Measurements from ENCODE around the gene MALAT1.
A peak's percentile ranks its signal among the peaks of the same experiment; 100 is the strongest.
"Not testable (repeated sequence)": the region's sequence is repeated elsewhere in the genome, so short reads cannot be mapped to it uniquely, and the experiment has no call there.

The MALAT1 gene

GRCh38 chr11:65471447-65471891 lies 27.4 kb upstream of the MALAT1 start:
- Histone ChIP-seq H3K36me3 (ENCODE audit: control insufficient read depth, insufficient read depth, low read length) (no peaks in the 10 kb centered on the region), H3K27me3 (ENCODE audit: control insufficient read depth, insufficient read depth, low read length) (no peaks in the 10 kb centered on the region), H3K4me3 (ENCODE audit: low read length) (peak overlapping the region; percentile 54), H3K9ac (ENCODE audit: low read length) (peak overlapping the region; percentile 79), H3K27ac (ENCODE audit: low read depth, low read length) (peak overlapping the region; percentile 98), H3K4me1 (ENCODE audit: control insufficient read depth, insufficient read depth, low read length) (peaks cover 13% of the 10 kb centered on the region)

DNA sequence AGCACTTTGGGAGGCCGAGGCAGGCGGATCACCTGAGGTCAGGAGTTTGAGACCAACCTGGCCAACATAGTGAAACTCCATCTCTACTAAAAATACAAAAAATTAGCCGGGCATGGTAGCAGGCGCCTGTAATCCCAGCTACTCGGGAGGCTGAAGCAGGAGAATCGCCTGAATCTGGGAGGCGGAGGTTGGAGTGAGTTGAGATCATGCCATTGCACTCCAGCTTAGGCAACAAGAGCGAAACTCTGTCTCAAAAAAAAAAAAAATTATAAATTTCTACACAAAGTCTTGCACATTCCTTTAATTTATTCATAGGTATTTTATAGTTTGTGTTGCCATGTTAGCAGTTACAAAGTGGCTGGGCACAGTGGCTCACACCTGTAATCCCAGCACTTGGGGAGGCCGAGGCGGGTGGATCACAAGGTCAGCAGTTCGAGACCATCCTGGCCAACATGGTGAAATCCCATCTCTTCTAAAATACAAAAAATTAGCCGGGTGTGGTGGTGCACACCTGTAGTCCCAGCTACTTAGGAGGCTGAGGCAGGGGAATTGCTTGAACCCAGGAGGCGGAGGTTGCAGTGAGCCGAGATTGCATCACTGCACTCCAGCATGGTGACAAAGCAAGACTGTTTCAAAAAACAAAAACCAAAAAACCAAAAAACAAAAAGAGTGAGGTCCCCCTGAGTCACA lies 26.1 kb upstream of the MALAT1 start:
- H3K27me3 ChIP-seq (ENCODE audit: control insufficient read depth, insufficient read depth, low read length); H3K9ac ChIP-seq (ENCODE audit: low read length); H3K4me3 ChIP-seq (ENCODE audit: low read length); H3K36me3 ChIP-seq (ENCODE audit: control insufficient read depth, insufficient read depth, low read length): not testable (repeated sequence)
- peak overlapping the region; percentile 98 for H3K27ac ChIP-seq (ENCODE audit: low read depth, low read length)
- peaks cover 16% of the 10 kb centered on the region for H3K4me1 ChIP-seq (ENCODE audit: control insufficient read depth, insufficient read depth, low read length)

- Histone ChIP-seq H3K27ac (ENCODE audit: low read depth, low read length) (peak overlapping the region; percentile 98), H3K9ac (ENCODE audit: low read length) (no peak overlapping the region), H3K4me1 (ENCODE audit: control insufficient read depth, insufficient read depth, low read length) (peaks cover 22% of the 10 kb centered on the region)
Measured at GRCh38 chr11:65473278-65473860, 25.5 kb upstream of the MALAT1 start.

DNA sequence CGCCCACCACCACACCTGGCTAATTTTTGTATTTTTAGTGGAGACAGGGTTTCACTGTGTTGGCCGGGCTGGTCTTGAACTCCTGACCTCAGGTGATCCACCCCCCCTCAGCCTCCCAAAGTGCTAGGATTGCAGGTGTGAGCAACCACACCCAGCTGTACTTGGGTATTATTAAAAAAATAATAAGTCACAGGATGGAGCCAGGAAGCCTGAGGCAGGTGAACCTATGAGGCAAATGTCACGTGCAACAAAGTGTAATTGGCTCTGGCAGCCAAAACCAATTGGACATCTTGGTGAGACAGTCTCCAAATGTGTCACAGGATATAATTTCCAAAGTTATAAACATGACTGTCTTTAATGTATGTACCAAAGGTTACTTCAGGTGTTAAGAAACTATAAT lies 24.0 kb upstream of the MALAT1 start:
- no peak overlapping the region for H3K9ac ChIP-seq (ENCODE audit: low read length)
- no peaks in the 10 kb centered on the region for H3K36me3 ChIP-seq (ENCODE audit: control insufficient read depth, insufficient read depth, low read length)
- H3K4me3 ChIP-seq (ENCODE audit: low read length), result no peak overlapping the region
- peaks cover 34% of the 10 kb centered on the region for H3K4me1 ChIP-seq (ENCODE audit: control insufficient read depth, insufficient read depth, low read length)
- H3K27me3 ChIP-seq (ENCODE audit: control insufficient read depth, insufficient read depth, low read length), result no peaks in the 10 kb centered on the region
- H3K27ac ChIP-seq (ENCODE audit: low read depth, low read length), result no peak overlapping the region

More at GRCh38 chr11:65473278-65473860, 25.5 kb upstream of the MALAT1 start:
- Histone ChIP-seq H3K27me3 (ENCODE audit: control insufficient read depth, insufficient read depth, low read length) (no peaks in the 10 kb centered on the region), H3K4me3 (ENCODE audit: low read length) (no peak overlapping the region), H3K36me3 (ENCODE audit: control insufficient read depth, insufficient read depth, low read length) (no peaks in the 10 kb centered on the region)

DNA sequence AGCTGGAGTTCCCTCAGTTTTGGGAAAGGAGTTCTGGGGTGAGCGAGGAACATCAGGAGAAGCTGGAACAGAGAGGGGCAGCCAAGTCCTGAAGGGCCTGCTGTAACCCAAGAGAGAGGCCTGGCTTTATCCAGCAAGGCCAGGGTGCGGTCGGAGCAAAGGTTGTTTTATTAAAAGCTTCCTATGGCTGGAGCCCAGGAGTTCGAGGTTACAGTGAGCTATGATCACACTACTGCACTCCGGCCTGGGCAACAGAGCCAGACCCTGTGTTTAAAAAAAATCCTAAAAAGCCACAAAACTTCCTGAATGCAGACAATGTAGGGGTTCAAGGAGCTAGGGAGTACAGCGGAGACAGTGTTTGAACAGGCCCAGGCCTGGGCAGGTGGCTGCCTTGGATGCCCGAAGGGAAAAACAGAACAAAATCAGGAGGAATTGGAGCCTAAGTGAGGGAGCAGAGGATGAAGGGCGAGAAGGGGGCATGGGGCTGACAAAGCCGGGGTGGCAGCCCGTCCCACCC lies 22.2 kb upstream of the MALAT1 start:
- Histone ChIP-seq H3K4me1 (ENCODE audit: control insufficient read depth, insufficient read depth, low read length) (peaks cover 30% of the 10 kb centered on the region), H3K36me3 (ENCODE audit: control insufficient read depth, insufficient read depth, low read length) (no peaks in the 10 kb centered on the region), H3K27ac (ENCODE audit: low read depth, low read length) (peak overlapping the region; percentile 100), H3K9ac (ENCODE audit: low read length) (peak overlapping the region; percentile 92), H3K27me3 (ENCODE audit: control insufficient read depth, insufficient read depth, low read length) (no peaks in the 10 kb centered on the region), H3K4me3 (ENCODE audit: low read length) (peak overlapping the region; percentile 83)

DNA sequence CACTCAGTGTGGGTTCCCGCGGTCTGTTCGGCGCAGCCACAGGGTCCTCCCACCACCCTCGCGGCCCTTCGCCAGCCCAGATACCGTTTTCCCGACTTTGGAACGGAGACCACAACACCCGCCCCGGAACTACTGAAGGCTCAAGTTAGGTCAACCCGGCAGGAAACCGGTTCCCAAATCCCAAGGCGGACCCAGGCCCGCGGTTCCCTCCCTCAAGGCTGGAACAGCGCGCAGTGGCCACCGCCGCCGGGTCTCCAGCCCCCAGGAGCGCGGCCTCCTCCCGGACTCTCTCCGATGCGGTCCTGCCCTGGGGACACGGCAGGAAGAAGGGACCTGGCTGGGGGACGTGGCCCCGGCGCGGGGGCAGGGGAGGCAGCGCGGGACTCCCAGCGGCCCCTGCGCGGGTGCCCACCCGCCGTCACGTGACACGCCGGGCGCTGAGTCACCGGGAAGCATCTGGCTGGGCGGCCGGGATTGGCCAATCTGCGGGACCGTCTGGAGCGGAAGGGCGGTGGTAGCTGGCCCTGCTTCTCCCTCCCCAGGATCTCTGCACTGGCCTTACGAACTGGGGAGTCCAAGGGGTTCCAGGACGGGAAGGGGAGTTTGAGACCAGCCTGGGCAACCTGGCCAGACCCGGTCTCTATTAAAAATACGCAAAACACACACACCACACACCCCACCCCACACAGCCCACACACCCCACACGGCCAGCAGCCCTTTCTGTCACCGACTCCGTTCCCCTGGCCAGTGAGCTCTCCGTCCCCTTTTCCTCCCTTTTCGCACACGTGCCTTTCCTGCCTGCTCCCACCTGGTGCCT lies 21.5 kb upstream of the MALAT1 start:
- H3K9ac ChIP-seq (ENCODE audit: low read length), result peak overlapping the region; percentile 97
- peak overlapping the region; percentile 83 for H3K4me3 ChIP-seq (ENCODE audit: low read length)
- peaks cover 27% of the 10 kb centered on the region for H3K4me1 ChIP-seq (ENCODE audit: control insufficient read depth, insufficient read depth, low read length)
- H3K27me3 ChIP-seq (ENCODE audit: control insufficient read depth, insufficient read depth, low read length), result no peaks in the 10 kb centered on the region
- H3K36me3 ChIP-seq (ENCODE audit: control insufficient read depth, insufficient read depth, low read length), result no peaks in the 10 kb centered on the region
- peak overlapping the region; percentile 100 for H3K27ac ChIP-seq (ENCODE audit: low read depth, low read length)

GRCh38 chr11:65478388-65479183 lies 20.3 kb upstream of the MALAT1 start:
- Histone ChIP-seq H3K36me3 (ENCODE audit: control insufficient read depth, insufficient read depth, low read length) (no peaks in the 10 kb centered on the region), H3K27me3 (ENCODE audit: control insufficient read depth, insufficient read depth, low read length) (no peaks in the 10 kb centered on the region), H3K27ac (ENCODE audit: low read depth, low read length) (peak overlapping the region; percentile 100), H3K4me3 (ENCODE audit: low read length) (peak overlapping the region; percentile 52), H3K4me1 (ENCODE audit: control insufficient read depth, insufficient read depth, low read length) (peaks cover 27% of the 10 kb centered on the region), H3K9ac (ENCODE audit: low read length) (peak overlapping the region; percentile 42)

DNA sequence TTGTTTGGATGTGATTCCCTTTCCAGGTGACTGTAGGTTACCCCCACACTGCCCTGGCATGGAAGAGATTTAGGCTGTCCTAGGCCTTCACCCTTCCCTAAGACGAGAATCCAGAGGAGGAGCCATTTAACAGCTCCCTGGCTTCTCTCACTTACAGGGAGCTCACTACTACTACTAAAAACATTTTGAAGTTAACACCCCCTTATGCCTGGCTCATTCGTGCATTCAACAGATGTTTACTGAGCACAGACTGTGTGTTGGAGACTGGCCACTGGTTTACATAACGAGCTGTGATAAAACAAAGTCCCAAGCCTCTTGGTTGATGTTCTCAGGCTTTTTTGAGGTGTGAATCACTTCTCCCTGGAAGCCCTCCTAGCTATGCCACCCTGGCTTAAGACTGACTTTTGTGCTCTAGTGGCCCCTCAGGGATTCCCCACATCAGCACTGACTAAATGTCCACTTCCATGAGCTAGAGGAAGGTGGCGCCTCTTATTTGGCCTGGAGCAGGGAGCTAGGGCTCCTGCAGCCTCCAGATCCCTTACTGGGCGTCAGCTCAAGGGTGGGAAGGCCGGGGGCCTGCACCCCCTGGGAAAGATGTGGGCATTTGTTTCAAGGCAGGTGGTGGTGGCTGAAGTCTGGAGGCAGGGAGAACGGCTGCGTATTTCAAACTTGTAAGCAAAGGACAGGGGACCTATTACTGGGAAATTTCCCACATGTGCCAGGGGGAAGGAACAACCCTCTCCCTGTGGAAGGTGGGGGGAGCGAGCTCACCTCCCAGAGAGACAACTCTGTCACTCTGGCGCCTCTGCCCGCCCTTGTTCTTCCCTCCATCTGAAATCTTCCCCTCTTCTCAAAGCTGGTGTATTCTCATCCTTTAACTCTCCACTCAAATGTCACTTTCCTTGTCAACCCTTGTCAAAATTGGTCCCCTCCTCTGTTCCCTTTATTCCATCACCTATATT lies 19.4 kb upstream of the MALAT1 start:
- Histone ChIP-seq H3K27ac (ENCODE audit: low read depth, low read length) (peak overlapping the region; percentile 100), H3K27me3 (ENCODE audit: control insufficient read depth, insufficient read depth, low read length) (no peaks in the 10 kb centered on the region), H3K4me3 (ENCODE audit: low read length) (peak overlapping the region; percentile 52), H3K36me3 (ENCODE audit: control insufficient read depth, insufficient read depth, low read length) (no peaks in the 10 kb centered on the region), H3K9ac (ENCODE audit: low read length) (peak overlapping the region; percentile 42), H3K4me1 (ENCODE audit: control insufficient read depth, insufficient read depth, low read length) (peaks cover 27% of the 10 kb centered on the region)

DNA sequence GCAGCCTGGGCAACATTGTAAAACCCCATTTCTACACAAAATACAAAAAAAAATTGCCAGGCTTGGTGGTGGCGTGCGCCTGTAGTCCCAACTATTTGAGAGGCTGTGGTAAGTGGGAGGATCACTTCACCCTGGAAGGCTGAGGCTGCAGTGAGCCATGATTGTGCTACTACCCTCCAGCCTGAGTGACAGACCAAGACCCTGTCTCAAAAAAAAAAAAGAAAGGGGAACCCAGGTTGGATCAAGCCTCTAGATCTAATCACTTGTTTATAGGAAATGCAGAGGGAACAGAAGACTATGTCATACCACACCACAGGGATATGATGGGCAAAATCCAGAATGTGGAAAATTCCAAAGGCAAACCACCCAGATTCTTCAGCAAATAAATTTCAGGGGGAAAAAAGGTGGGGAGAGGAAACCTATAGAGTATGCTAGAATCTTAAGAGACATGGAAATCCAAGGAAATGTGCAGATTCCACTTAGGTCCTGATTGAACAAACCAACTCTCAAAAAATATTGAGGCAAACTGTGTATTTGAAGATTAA lies 16.5 kb upstream of the MALAT1 start:
- H3K4me3 ChIP-seq (ENCODE audit: low read length), result no peak overlapping the region
- no peak overlapping the region for H3K9ac ChIP-seq (ENCODE audit: low read length)
- no peaks in the 10 kb centered on the region for H3K27me3 ChIP-seq (ENCODE audit: control insufficient read depth, insufficient read depth, low read length)
- peaks cover 40% of the 10 kb centered on the region for H3K4me1 ChIP-seq (ENCODE audit: control insufficient read depth, insufficient read depth, low read length)
- H3K36me3 ChIP-seq (ENCODE audit: control insufficient read depth, insufficient read depth, low read length), result no peaks in the 10 kb centered on the region
- H3K27ac ChIP-seq (ENCODE audit: low read depth, low read length), result peak overlapping the region; percentile 83

DNA sequence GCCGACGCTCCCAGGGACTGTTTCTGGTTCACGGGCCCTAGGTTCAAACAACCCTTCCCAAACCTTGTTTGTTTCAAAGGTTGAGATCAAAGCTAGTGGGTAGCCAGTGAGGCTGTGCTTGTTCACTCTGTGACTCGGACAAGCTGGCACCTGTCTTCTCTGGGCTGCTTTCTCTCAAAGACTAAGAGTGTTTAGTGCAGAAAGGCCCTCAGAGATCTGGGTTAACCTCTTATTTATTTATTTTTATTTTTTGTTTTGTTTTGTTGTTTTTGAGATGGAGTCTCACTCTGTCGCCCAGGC lies 13.0 kb upstream of the MALAT1 start:
- H3K4me1 ChIP-seq (ENCODE audit: control insufficient read depth, insufficient read depth, low read length), result peaks cover 50% of the 10 kb centered on the region
- H3K27ac ChIP-seq (ENCODE audit: low read depth, low read length), result peak overlapping the region; percentile 98
- no peaks in the 10 kb centered on the region for H3K27me3 ChIP-seq (ENCODE audit: control insufficient read depth, insufficient read depth, low read length)
- no peaks in the 10 kb centered on the region for H3K36me3 ChIP-seq (ENCODE audit: control insufficient read depth, insufficient read depth, low read length)
- no peak overlapping the region for H3K9ac ChIP-seq (ENCODE audit: low read length)
- no peak overlapping the region for H3K4me3 ChIP-seq (ENCODE audit: low read length)

All from rectal smooth muscle tissue (tissue), 1 donor.